IMR-90 (cell line): Measurements from ENCODE around the gene EHBP1L1. TPM values are rescaled to one million over a fixed set of nuclear protein-coding genes. Genes with fewer than 3 reads are reported as not detected.

Experiments
- ATAC-seq: fragments of 200-7000 bp; cut with Tn5 transposase; 2 replicates; pipeline ENCODE4 v1.9.1; 2020; ENCODE audit warnings: low read depth, mild to moderate bottlenecking, moderate library complexity
- BruUV-seq: library from RNA; stranded (reverse); fragments of 400-500 nt; replicated peaks from 2 replicates; lab custom pipeline; 2021; lab: Mats Ljungman, UMichigan
- CTCF ChIA-PET: fragments of 300-600 bp; formaldehyde crosslinking; extraction: SDS; loops from one replicate; lab custom pipeline; 2021; ENCODE audit warnings: antibody characterized with exemption; lab: Yijun Ruan, JAX
- POLR2A ChIA-PET: fragments of 300-600 bp; sonication (Branson Sonifier 250); formaldehyde crosslinking; loops from one replicate; lab custom pipeline; 2022; ENCODE audit warnings: antibody characterized with exemption; ENCODE audit not compliant: unreplicated experiment; lab: Charles Lee
- DNase-seq: peaks from one replicate; pipeline ENCODE4 v3.0.0; 2013
- H2AFZ ChIP-seq: replicated peaks from 2 replicates; pipeline ENCODE3; 2013; ENCODE audit warnings: low read length, mild to moderate bottlenecking; ENCODE audit not compliant: poor library complexity
- H2AK5ac ChIP-seq: 2 replicates; pipeline ENCODE4 v1.6.1; 2013; ENCODE audit warnings: low read depth, low read length, inconsistent platforms
- H2AK9ac ChIP-seq: replicated peaks from 2 replicates; pipeline ENCODE3; 2013; ENCODE audit warnings: mild to moderate bottlenecking, low read depth, low read length, moderate library complexity; ENCODE audit not compliant: poor library complexity
- H2BK120ac ChIP-seq: 2 replicates; pipeline ENCODE4 v1.6.1; 2013; ENCODE audit warnings: low read depth, low read length, inconsistent platforms
- H2BK15ac ChIP-seq: 3 replicates; pipeline ENCODE4 v1.6.1; 2013; ENCODE audit warnings: low read depth, low read length, inconsistent platforms
- H2BK20ac ChIP-seq: 2 replicates; pipeline ENCODE4 v1.6.1; 2013; ENCODE audit warnings: low read depth, mild to moderate bottlenecking, inconsistent platforms, low read length, moderate library complexity
- H2BK5ac ChIP-seq: 2 replicates; pipeline ENCODE4 v1.6.1; 2013; ENCODE audit warnings: mild to moderate bottlenecking, low read depth, low read length, inconsistent platforms; ENCODE audit not compliant: poor library complexity, severe bottlenecking
- H3K14ac ChIP-seq: replicated peaks from 2 replicates; pipeline ENCODE4 v1.6.1; 2013; ENCODE audit warnings: low read depth, low read length, inconsistent platforms
- H3K18ac ChIP-seq: 2 replicates; pipeline ENCODE4 v1.6.1; 2013; ENCODE audit warnings: low read depth, low read length, control low read depth
- H3K23ac ChIP-seq: 2 replicates; pipeline ENCODE4 v1.6.1; 2013; ENCODE audit warnings: low read depth, low read length, inconsistent platforms
- H3K27ac ChIP-seq: 2 replicates; pipeline ENCODE4 v1.5.1; 2013; ENCODE audit warnings: mild to moderate bottlenecking, control low read depth, low read length; ENCODE audit not compliant: insufficient read depth
- H3K27me3 ChIP-seq: 2 replicates; pipeline ENCODE4 v1.6.1; 2013; ENCODE audit warnings: low read length; ENCODE audit not compliant: control insufficient read depth, insufficient read depth
- H3K36me3 ChIP-seq: 2 replicates; pipeline ENCODE4 v1.6.1; 2013; ENCODE audit warnings: low read length, mixed read lengths; ENCODE audit not compliant: control insufficient read depth, insufficient read depth
- H3K4ac ChIP-seq: 2 replicates; pipeline ENCODE4 v1.6.1; 2013; ENCODE audit warnings: low read depth, low read length, inconsistent platforms
- H3K4me1 ChIP-seq: 2 replicates; pipeline ENCODE4 v1.6.1; 2013; ENCODE audit warnings: low read length, mixed read lengths; ENCODE audit not compliant: control insufficient read depth, insufficient read depth
- H3K4me2 ChIP-seq: 2 replicates; pipeline ENCODE4 v1.6.1; 2013; ENCODE audit warnings: low read depth, mild to moderate bottlenecking, control low read depth, low read length, moderate library complexity
- H3K4me3 ChIP-seq: 2 replicates; pipeline ENCODE4 v1.5.1; 2013; ENCODE audit warnings: low read depth, mild to moderate bottlenecking, control low read depth, low read length, moderate library complexity; ENCODE audit not compliant: insufficient read depth
- H3K56ac ChIP-seq: 2 replicates; pipeline ENCODE4 v1.6.1; 2013; ENCODE audit warnings: low read length, inconsistent platforms; ENCODE audit not compliant: insufficient read depth; ENCODE audit errors: extremely low read depth
- H3K79me1 ChIP-seq, 2 experiments: 2 replicates each; pipeline ENCODE4 v1.6.1; 2013; ENCODE audit warnings: low read length in 2 of 2, inconsistent platforms in 1 of 2, low read depth in 1 of 2
- H3K9ac ChIP-seq: 2 replicates; pipeline ENCODE4 v1.6.1; 2013; ENCODE audit warnings: low read depth, low read length, control low read depth
- H3K9me1 ChIP-seq: 2 replicates; pipeline ENCODE4 v1.6.1; 2013; ENCODE audit warnings: low read length, inconsistent platforms; ENCODE audit not compliant: insufficient read depth
- H3K9me3 ChIP-seq: 2 replicates; pipeline ENCODE4 v1.6.1; 2013; ENCODE audit warnings: low read length; ENCODE audit not compliant: control insufficient read depth, insufficient read depth
- H4K20me1 ChIP-seq: 2 replicates; pipeline ENCODE4 v1.6.1; 2013; ENCODE audit warnings: low read length, inconsistent platforms; ENCODE audit not compliant: insufficient read depth
- H4K5ac ChIP-seq: 2 replicates; pipeline ENCODE4 v1.6.1; 2013; ENCODE audit warnings: mild to moderate bottlenecking, low read depth, low read length, control low read depth
- H4K8ac ChIP-seq, 2 experiments: 2 replicates each; pipeline ENCODE4 v1.6.1; 2013; ENCODE audit warnings: low read depth in 2 of 2, low read length in 2 of 2, control low read depth in 1 of 2, inconsistent platforms in 1 of 2
- H4K91ac ChIP-seq: 2 replicates; pipeline ENCODE4 v1.6.1; 2013; ENCODE audit warnings: low read depth, low read length, inconsistent platforms; ENCODE audit not compliant: insufficient read depth
- BHLHE40 ChIP-seq: fragments of 150-350 bp; IDR thresholded peaks from 2 replicates; pipeline ENCODE4 v1.6.1; 2016; ENCODE audit warnings: mild to moderate bottlenecking, low read depth, low read length
- CHD1 ChIP-seq: IDR thresholded peaks from 2 replicates; pipeline ENCODE4 v1.6.1; 2012; ENCODE audit warnings: low read depth, low read length, improper control_type of control experiment
- MAFK ChIP-seq: IDR thresholded peaks from 2 replicates; pipeline ENCODE4 v1.6.1; 2012; ENCODE audit warnings: low read depth, low read length, improper control_type of control experiment
- MAZ ChIP-seq: IDR thresholded peaks from 2 replicates; pipeline ENCODE4 v1.6.1; 2012; ENCODE audit warnings: low read depth, mild to moderate bottlenecking, low read length, improper control_type of control experiment, moderate library complexity, borderline replicate concordance
- NFE2L2 ChIP-seq: fragments of 150-350 bp; IDR thresholded peaks from 2 replicates; pipeline ENCODE4 v1.6.1; 2016; ENCODE audit warnings: low read depth, mild to moderate bottlenecking, low read length
- POLR2A ChIP-seq: IDR thresholded peaks from 2 replicates; pipeline ENCODE4 v1.6.1; 2012; ENCODE audit warnings: mild to moderate bottlenecking, low read depth, low read length
- RAD21 ChIP-seq: IDR thresholded peaks from 2 replicates; pipeline ENCODE4 v1.6.1; 2012; ENCODE audit warnings: low read length, improper control_type of control experiment
- RCOR1 ChIP-seq: IDR thresholded peaks from 2 replicates; pipeline ENCODE4 v1.6.1; 2012; ENCODE audit warnings: mild to moderate bottlenecking, low read length, improper control_type of control experiment; ENCODE audit not compliant: insufficient replicate concordance
- SMC3 ChIP-seq: fragments of 150-350 bp; IDR thresholded peaks from 2 replicates; pipeline ENCODE4 v1.6.1; 2016; ENCODE audit warnings: low read depth, mild to moderate bottlenecking, antibody characterized with exemption, low read length, moderate library complexity
- WGBS, 2 experiments: methylation state at CpG; one replicate each; pipeline versions ENCODE4 v1.1.5 to v1.1.7; 2013; ENCODE audit warnings: missing lambda C conversion rate in 2 of 2; ENCODE audit not compliant: insufficient read length in 1 of 2; ENCODE audit errors: extremely low coverage in 2 of 2; 5-methylcytosine and 5-hydroxymethylcytosine counted together
- dilution Hi-C: fragments of 300-500 bp; cut with HindIII; formaldehyde crosslinking; loops from one replicate; pipeline ENCODE4 v1.14.3; 2018; ENCODE audit warnings: low sequenced_read_pairs; ENCODE audit not compliant: unreplicated experiment
- in situ Hi-C: fragments of 300-500 bp; cut with MboI; formaldehyde crosslinking; loops from 3 replicates; pipeline ENCODE4 v1.14.3; 2019; ENCODE audit warnings: low sequenced_read_pairs, inconsistent platforms, mixed read lengths
- intact Hi-C: fragments of 100-400 bp; cut with micrococcal nuclease; formaldehyde crosslinking; loops from 2 replicates; pipeline ENCODE4 v1.10.0; 2022
- polyA plus RNA-seq, 3 experiments: library from polyadenylated mRNA; depleted of rRNA; stranded (reverse); fragments of >200 nt; gene quantifications; 2 replicates each; pipeline ENCODE4 v1.2.3, GENCODE V29; 2012; ENCODE audit warnings: low replicate concordance in 1 of 3
- total RNA-seq: library from RNA; depleted of rRNA; stranded (reverse); fragments of >200 nt; gene quantifications from 2 replicates; pipeline ENCODE4 v1.2.3, GENCODE V29; 2012
- TF ChIP-seq, protein P1 (sequence below): fragments of 150-350 bp; IDR thresholded peaks from 2 replicates; pipeline ENCODE4 v1.6.1; 2016; ENCODE audit warnings: low read depth, mild to moderate bottlenecking, low read length, moderate library complexity, borderline replicate concordance
- TF ChIP-seq, protein P2 (sequence below): fragments of 150-350 bp; IDR thresholded peaks from 2 replicates; pipeline ENCODE4 v1.6.1; 2017; ENCODE audit warnings: mild to moderate bottlenecking, antibody characterized with exemption, low read length, low read depth

The EHBP1L1 gene
- total and polyA plus RNA-seq, 2 of the 4 experiments (the other 2 are of a cell fraction) = 10.0 to 27.4 TPM

DNA sequence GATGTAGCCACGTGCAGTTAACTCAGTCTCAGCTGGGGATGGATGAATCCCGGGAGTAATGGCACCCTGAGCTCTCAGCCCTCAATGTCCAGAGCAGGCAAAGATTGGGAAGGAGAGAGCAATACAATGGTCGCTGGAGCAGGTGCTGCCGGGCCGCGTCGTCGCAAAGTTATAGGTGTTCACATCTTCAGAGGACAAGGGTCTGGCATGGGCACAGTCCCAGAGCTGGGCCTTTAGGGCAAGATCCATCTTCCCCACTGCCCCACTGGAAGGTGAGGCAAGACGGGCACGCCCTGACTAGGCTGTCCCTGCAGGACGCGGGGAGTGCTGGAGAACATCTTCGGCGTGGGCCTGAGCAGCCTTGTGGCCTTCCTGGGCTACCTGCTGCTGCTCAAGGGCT lies 47.3 kb downstream of the EHBP1L1 start:
- H2AFZ ChIP-seq = no peak overlapping the region
- peaks cover 3% of the 10 kb centered on the region for H4K20me1 ChIP-seq
- no peaks in the 10 kb centered on the region for H3K9me1 ChIP-seq
- H2BK15ac ChIP-seq = no peak overlapping the region
- no peak overlapping the region for H3K27ac ChIP-seq
- dilution Hi-C loops (no loop called here), intact Hi-C loops (no loop called here), in situ Hi-C loops (no loop called here)
- H4K5ac ChIP-seq = no peak overlapping the region
- no peak overlapping the region for H3K18ac ChIP-seq
- no peak overlapping the region for H4K8ac ChIP-seq
- peaks cover 83% of the 10 kb centered on the region for H3K36me3 ChIP-seq
- peaks cover 17 to 20% of the 10 kb centered on the region in 2 experiments; a peak in 3 of 4 replicates for H3K79me1 ChIP-seq
- no peak overlapping the region for H3K9ac ChIP-seq
- H3K4me3 ChIP-seq = no peak overlapping the region
- ChIA-PET POLR2A (no interaction called here), CTCF (no interaction called here)
- no peak overlapping the region for H3K4me2 ChIP-seq
- WGBS, 2 experiments = 89% methylated on average over 8 of the region's 14 CpGs; no CpG with 5 or more reads in 1 of the 2 experiments
- no peak overlapping the region for H2BK5ac ChIP-seq
- no peak overlapping the region for H3K14ac ChIP-seq
- TF ChIP-seq, protein P1, sequence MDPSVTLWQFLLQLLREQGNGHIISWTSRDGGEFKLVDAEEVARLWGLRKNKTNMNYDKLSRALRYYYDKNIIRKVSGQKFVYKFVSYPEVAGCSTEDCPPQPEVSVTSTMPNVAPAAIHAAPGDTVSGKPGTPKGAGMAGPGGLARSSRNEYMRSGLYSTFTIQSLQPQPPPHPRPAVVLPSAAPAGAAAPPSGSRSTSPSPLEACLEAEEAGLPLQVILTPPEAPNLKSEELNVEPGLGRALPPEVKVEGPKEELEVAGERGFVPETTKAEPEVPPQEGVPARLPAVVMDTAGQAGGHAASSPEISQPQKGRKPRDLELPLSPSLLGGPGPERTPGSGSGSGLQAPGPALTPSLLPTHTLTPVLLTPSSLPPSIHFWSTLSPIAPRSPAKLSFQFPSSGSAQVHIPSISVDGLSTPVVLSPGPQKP = no peak
- TF ChIP-seq SMC3 (no peak), MAZ (no peak), MAFK (no peak), BHLHE40 (no peak), RCOR1 (no peak), NFE2L2 (no peak), POLR2A (no peak), RAD21 (no peak), CHD1 (no peak)
- TF ChIP-seq, protein P2, sequence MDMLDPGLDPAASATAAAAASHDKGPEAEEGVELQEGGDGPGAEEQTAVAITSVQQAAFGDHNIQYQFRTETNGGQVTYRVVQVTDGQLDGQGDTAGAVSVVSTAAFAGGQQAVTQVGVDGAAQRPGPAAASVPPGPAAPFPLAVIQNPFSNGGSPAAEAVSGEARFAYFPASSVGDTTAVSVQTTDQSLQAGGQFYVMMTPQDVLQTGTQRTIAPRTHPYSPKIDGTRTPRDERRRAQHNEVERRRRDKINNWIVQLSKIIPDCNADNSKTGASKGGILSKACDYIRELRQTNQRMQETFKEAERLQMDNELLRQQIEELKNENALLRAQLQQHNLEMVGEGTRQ = no peak
- H3K27me3 ChIP-seq = no peaks in the 10 kb centered on the region
- DNase-seq (no peak), ATAC-seq (no peak)
- no peak overlapping the region for H3K23ac ChIP-seq
- H2AK9ac ChIP-seq = no peak overlapping the region
- no peak overlapping the region for H3K56ac ChIP-seq
- no peak overlapping the region for H3K4ac ChIP-seq
- BruUV-seq = no TSS peak
- no peak overlapping the region for H4K91ac ChIP-seq
- H2BK120ac ChIP-seq = no peak overlapping the region
- H3K9me3 ChIP-seq = no peaks in the 10 kb centered on the region
- H2BK20ac ChIP-seq = no peak overlapping the region
- H2AK5ac ChIP-seq = no peak overlapping the region
- no peaks in the 10 kb centered on the region for H3K4me1 ChIP-seq
